GM21528 (cell line): Measurements from ENCODE around the gene GOLT1A.

ENCODE experiments used
- ATAC-seq: cut with Tn5 transposase; IDR thresholded peaks from one replicate; pipeline ENCODE4 v1.9.1; 2021; ENCODE audit warnings: mild to moderate bottlenecking, moderate library complexity; ENCODE audit not compliant: unreplicated experiment, low FRiP score

GOLT1A gene

DNA sequence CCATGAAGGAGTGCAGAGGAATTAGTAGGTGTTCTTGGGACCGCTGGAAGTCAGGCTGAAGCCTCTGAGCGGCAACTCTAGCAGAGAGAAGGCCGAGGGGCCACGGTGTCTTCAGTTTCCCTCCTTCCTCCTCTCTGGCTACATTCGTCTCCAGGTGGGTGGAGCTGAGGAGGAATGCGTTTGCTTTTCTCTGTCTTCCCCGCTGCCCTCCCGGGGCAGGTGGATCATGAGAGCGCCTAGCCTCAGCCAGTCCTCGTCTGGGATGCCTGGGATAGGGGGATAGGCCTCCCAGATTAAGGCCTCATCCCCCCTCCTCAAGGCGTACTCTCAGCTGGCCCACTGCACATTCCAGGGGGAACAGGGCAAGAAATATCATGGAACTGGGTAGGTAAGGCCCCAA lies 7.5 kb upstream of the GOLT1A start:
- no peak for ATAC-seq

DNA sequence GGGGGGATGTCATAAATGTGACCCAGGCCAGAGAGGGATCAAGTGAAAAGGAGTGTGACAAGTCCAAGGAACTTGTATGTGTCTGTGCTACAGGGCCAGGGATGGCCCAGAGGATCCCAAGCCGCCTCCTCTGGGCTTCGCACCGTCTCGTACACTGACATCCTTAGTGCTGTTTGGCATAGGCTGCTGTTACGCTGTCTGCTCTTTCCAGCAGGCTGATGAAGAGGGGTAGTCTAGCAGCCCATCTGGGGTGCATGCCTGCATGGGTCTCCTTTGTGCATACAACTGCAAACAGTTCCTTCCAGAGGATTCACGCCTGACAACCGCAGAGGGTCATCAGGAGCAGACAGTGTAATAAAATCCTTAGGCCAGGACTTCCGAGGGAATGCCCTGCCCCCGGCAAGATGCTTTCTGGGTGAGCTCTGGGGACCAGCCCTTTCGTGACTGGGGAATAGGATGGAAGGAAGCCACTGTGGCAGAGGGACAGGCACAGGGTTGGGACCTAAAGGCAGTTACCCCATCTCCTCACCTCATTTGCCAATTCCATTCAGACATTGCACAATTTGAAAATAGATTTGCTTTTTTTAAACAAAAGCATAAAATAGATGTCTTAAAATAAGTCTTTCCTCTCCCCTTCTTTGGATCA lies 6.3 kb upstream of the GOLT1A start:
- no peak for ATAC-seq

DNA sequence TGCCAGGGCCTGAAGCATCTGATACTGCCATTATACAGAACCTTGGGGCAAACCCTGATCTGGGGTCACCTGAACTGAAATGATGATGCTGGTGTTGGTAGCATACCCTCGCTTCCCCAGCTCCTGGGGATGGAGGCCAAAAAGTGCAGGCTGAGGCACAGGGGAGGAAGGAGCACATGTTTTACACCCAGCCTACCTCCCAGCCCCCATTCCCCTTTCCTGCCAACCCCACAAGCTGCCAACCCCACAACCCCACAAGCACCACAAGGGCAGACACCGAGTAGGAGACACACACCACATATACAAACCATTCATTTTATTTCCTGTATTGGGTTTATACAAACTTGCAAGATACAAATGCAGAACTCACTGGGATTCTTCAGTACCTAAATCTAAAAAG lies 4.8 kb upstream of the GOLT1A start:
- no peak for ATAC-seq

DNA sequence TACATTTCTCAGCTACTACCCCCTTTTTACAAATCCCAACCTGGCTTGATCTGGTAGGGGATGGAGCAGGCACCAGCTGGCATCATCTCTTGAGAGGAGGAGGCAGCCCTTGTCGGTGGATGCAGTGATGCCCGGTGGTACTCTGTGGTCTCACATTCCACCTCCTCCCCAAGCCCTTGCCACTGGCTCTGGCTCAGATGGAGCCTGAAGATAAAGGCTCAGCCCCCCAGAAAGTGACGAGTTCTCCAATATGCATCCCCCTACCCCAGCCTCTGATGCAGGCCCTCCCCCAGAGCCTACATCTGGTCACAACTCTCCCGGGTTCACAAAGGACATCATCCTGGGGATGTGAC lies 3.8 kb upstream of the GOLT1A start:
- no peak for ATAC-seq

DNA sequence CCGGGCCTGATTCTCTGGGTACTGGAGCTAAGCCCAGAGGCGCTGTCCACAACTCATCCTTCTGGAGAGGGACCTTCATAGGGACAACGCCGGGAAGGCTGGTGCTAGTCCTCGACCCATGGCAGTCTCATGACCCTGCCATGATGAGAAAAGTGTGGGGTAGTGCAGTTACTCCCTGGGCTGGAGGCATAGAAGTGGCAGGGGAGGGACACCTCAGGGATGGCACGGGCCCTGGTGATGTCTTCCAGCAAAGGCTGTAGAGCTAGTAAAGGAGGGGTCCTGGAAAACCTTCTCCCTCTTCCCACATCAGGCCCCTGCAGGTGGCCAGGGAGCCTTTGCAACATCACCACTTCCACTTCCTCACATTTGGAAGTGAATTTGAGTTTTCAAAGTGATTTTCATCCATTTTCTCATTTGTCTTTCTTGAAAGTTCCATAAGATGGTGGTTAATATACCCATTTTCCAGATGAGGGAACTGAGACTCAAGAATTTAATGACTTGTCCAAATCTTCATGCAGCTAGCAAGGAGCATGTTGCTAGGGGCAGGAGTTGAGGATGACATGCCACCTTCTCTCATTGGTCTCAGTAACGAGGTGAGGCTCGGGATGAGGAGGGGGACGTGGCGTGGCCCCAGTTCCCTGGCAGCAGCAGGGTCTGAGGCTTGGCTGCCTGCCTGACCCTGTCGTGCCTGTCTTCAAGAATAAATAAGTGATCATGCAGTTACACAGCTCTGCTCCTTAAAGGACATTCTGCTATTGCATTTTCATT lies 3.3 kb upstream of the GOLT1A start:
- ATAC-seq = no peak

DNA sequence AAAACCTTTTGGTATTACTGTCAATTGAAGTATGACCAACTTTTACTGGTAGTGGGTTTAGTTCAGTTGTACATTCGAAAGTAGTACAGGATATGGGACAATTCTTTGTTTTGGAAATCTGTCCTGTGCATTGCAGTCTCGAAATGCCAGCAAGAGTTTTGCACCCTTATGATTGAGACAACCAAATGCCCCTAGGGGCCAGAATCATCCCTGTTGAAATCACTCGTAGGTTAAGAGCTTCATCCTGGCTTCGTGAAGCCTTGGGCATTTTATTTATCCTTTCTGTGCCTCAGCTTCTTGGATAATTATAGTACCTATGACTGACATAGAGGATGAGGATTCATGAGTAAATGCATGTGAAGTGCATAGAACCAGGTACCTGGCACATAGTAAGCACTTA lies 2.4 kb upstream of the GOLT1A start:
- ATAC-seq = no peak

DNA sequence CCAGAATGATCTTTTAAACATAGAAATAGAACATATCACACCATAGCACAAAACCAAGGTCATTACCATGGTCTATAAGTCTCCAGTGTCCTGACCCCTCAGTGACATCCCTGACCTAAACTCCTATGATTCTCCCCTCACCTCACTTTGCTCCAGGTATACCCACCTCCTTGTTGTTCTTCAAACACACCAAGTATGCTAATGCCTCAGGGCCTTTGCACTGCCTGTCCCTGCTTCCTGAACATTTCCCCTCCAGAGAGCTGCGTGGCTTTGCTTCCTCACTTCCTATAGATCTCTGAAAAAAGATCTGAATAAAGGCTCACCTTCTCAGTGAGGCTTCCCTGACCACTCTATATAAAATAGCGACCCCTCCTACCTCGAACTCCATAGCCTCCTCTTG lies 1.1 kb downstream of the GOLT1A start:
- no peak for ATAC-seq

DNA sequence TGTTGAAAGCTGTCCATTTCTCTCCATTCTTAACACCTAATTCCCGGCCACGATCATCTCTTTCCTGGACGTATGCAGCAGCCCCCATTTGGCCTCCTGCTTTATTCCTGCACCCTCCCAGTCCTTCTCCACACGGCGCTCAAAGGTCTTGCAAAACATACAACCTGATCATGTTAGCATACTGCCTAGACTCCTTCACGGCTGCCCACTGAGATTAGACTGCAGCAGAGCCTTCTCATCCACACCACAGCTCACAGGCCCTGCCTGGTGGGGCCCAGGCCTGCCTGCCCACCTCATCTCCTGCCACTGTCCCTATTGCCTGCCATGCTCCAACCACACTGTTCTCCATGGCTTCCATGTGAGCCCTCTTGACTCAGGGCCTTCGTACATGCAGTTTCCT lies 2.7 kb downstream of the GOLT1A start:
- ATAC-seq = no peak

DNA sequence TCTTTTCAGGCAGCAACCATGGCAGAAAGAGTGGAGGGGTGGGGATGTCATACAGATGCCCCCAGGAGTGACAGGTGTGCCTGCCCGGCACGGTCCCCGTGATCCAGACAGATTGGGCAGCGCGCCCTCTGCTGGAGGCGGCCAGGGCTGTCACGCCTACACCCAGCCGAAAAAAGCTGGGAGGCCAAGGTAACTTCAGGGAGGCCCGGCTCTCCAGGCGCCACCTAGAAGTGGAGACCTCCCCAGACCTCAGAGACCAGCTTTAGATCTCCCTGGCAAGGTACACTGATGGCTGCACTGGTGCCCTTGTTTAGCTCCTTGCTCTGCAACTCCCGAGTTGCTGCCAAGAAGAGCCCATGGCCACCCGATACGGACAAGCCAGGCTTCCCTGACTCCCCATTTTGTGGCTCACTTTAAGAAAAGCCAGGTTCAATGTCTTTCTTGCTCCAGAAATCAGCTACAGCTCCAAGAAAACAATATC lies 6.6 kb downstream of the GOLT1A start:
- ATAC-seq = no peak

DNA sequence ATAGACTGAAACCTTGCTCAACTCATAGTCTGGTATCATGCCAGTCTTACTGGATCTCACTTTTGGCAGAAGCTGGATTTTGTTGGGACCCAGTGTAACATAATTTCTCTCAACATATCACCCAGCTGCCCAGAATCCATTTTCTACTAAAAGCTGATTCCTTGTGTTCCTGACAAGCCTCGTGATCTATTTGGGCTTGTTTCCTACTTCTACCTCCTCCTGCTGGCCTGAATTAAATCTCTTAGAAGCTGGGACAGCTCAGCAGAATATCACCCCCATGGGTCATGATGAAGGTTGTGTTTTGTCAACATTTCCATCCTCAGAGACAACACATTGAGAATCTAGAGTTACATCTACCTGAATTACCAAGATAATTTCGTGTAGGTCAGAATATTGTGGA lies 7.7 kb downstream of the GOLT1A start:
- no peak for ATAC-seq

DNA sequence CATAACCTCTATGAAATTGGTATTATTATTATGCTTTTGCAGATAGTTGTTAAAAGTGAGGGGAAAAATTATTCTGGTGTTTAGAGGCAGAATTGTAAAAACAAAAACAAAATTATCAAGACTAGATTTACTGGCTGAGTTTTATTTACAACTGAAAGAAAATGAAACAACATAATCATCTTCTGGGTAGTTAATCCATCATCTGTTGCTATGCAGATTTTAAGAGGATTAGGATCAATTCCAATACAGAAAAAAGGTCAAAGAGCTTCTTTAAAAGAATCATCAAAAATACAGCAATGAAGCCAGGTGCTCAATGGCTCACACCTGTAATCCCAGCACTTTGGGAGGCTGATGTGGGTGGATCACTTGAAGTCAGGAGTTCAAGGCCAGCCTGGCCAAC lies 8.3 kb downstream of the GOLT1A start:
- no peak for ATAC-seq

DNA sequence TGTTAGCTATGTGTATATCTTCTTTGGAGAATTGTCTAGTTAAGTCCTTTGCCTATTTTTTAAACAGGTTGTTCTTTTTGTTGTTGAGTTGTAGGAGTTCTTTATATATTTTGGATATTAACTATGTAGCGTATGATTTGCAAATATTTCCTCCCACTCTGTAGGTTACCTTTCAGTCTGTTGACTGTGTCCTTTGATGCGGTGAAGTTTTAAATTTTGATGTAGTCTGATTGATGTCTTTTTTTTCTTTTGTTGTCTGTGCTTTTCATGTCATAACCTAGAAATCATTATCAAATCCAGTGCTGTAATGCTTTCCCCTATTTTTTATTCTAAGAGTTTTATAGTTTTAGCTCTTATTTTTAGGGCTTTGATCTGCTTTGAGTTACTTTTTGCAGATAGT lies 8.8 kb downstream of the GOLT1A start:
- ATAC-seq = no peak

DNA sequence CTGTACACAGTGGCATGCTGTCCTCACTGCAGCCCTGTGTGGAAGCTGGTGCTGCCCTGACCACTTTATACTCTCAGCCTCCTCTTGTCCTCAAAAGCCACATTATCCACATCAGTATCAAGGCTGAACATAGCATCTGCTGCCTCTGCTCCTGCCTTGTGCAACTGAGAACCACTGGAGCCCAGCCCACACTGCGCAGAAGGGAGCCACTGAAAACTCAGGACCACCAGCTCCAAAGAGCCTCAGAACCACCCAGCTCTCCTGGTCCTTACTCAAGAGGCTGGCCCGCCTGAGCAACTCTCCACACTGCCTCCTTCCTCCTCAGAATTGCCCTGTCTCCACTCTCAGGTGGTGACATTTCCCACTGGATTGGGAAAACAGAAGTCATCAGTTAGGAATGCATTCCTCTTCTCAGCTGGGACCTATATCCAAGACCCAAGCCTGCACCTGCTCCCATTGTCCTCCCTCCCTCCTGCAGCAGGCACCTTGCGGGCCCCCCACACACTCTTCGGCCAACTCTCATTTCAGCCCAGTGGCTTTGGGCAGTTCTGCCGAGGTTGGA lies 10.5 kb downstream of the GOLT1A start:
- no peak for ATAC-seq

DNA sequence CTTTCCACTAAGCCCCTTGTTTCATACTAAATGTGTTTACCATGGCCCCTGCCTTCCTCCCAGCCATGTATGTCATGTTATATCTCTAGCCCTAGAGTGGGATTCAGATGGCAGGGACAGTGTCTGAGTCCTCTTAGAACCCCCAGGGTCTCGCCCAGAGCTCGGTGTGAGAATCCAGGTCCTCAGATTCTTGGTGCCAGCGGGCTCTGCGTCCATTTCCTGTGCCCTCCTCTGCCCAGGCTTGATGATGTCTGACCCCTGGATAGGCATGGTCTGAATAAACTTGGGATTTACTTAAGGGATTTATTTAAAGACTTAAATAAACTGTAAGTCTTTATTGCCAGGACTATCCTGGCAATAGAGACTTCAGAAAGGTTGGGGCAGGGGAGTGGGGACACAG lies 11.3 kb downstream of the GOLT1A start:
- no peak for ATAC-seq

DNA sequence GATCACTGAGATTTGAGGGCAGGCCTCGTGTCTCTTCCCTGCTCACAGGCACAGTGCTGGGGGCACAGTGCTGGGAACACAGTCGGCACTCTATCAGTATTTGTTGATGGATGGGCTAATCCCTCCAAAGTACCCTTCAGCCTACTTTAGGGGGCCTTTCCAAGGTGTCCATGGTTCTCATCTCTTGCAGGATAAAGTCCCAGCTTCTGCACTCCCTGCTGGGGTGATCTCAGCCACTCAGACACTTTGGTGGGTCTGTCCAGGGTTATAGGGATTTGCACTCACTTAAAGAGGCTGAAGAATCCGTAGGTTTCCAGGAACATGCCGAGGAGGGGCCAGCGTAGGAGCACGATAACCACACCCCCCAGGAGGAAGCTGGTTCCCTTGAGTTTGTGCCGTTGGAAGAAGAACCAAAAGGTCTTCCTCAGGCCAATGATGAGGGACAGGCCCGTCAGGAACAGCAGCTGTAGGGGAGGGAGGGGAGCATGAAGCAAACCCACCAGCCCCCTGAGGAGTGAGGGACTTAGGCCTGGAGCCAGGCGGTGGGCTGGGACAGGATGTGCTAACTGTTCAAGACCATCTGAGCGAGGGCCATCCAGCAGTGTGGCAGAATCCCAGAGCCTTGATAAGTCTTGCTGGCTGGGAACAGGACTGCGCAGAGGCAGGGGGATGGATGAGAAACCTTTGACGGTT lies 12.3 kb downstream of the GOLT1A start:
- no peak for ATAC-seq

DNA sequence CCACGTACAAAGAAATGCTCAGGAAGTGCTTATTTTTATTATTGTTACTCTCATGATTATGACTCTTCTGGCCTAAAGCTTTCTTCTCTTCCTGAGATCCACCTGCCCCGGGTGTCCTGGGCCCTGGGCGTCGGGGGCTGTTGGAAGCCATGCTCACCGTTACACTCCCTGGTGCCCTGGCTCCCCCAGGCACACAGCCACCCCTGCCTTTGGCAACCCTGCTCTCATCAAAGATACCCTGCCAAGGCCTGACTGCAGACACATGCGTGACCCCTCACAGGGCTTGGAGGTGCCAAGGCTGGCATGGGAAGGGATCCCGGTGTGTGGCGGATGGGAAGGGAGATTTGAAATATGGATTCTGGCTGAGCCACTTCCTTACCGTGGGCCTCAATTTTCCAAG lies 14.2 kb downstream of the GOLT1A start:
- ATAC-seq = no peak

DNA sequence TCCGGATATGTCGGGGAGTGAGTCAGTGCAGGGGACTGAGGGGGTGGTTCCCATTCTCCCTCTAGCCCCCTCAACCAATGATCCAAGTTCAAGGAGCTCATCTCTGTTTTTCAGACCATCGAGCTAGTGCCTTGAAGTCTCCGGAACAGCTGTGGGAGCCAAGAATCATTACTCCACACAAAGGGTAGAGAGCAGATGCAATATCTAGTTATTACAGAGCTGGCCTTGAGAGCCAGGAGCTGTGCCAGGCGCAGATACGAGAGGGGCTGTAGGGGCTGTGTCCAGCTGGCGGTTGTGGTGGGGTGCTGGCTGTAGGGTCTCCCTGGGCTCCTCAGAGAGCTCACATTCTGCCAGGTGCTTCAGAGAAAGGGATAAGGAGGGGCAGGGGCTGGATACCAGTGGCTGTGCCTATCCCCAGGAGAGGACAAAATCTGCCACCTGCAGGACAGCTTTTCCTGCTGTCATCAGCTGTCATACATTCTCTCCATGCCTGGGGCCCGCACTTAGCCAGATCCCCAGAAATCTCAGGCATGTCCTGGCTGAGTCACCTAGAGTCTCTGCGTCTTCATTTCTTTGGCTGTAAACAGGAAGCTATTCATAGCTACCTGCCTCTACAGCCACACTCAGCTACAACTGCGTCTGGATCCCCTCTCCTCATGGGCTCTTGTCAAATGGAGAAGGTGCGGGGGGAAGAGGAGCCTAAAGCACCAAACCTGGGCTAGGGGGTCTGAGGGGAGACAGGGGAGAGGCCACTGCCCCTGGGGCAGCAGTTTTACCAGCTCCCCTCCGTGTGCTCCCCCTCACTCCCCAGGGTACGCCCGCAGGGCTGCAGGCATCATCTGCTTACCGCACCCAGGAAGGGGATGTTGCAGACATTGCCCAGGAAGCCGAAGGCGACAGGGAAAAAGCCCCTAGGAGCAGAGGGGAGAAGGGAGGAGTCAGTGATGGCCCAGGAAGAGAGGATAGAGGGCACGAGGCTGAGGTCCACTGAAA lies 15.1 kb downstream of the GOLT1A start:
- ATAC-seq = no peak

DNA sequence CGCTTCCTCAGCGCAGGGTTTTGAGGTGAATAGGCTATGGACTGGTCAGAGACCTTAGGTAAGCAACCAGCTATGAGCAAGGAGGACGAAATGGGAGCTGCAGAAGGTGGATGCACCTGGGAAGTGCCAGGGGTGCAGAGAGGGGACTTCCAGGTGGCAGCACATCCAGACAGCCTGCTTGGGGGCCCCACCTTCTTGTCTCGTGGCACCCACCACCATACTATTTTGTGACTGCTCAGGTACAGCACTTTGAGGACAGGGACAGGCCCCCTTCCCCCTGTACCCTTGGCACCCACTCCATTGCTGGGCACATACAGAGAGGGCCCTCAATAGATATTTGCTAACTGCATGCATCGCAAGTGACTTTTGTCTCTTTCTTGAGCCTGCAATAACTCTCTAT lies 16.7 kb downstream of the GOLT1A start:
- no peak for ATAC-seq

DNA sequence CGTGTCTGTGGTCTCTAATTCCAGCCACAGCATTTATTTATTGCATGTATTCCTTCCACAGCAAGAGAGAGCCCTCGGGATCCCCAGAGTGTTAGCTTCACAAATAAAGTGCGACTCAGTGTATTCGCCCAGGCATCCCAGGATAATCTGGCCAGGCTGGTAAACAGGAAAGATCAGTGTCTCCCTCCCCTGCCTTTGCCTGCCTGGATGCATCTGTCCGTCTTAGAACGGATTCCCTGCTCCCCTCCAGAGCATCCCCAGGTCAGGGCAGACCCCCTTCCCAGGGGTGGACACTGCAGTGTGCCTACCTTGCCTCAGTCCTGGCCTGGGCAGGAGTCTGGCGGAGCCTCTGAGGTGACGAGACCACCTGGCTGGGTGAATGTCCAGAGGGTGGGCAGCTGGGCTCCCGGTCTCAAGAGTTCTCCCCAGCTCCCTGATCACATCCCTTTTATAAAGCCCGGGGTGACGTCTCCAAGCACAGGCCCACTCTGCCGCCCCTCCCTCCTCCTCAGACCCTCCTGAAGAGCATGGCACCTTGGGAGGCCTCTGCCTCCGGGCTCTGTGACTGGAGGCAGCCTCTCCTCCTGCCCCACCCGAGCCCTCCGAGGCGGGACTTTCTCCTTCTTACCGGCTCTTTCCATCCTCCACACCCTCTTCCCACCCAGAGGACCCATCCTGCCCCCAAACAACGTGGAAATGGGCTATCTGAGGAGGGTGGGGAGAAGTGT lies 17.6 kb downstream of the GOLT1A start, which contains the start of gene KISS1:
Gene KISS1 (minus strand): TSS at position 424 of the 728 bp plus-strand sequence. CDS start 3,615 bp downstream, outside the sequence.
- no peak for ATAC-seq
